C4-2B (cell line): Measurements from ENCODE around the gene DFFA.

Experiments
- CTCF ChIP-seq: fragments of 450-650 bp; conservative IDR thresholded peaks from 2 replicates; pipeline ENCODE4 v1.5.1; 2017; ENCODE audit warnings: mild to moderate bottlenecking
- ZFX ChIP-seq: fragments of 450-650 bp; IDR thresholded peaks from 2 replicates; pipeline ENCODE4 v1.6.1; 2017

GRCh38 chr1:10457875-10458274 is 14.5 kb downstream of the DFFA start:
- TF ChIP-seq CTCF (no peak), ZFX (no peak)
